NCI-H187 treated with DMSO at 0.1 percent for 48 hours (cell line): ENCODE measurements around the gene CTF1.
"Not testable (repeated sequence)": the region's sequence is repeated elsewhere in the genome, so short reads cannot be mapped to it uniquely, and the experiment has no call there.

Experiments
- DNase-seq: peaks from one replicate; lab custom pipeline; 2025; lab: John Stamatoyannopoulos, UW

Gene CTF1

DNA sequence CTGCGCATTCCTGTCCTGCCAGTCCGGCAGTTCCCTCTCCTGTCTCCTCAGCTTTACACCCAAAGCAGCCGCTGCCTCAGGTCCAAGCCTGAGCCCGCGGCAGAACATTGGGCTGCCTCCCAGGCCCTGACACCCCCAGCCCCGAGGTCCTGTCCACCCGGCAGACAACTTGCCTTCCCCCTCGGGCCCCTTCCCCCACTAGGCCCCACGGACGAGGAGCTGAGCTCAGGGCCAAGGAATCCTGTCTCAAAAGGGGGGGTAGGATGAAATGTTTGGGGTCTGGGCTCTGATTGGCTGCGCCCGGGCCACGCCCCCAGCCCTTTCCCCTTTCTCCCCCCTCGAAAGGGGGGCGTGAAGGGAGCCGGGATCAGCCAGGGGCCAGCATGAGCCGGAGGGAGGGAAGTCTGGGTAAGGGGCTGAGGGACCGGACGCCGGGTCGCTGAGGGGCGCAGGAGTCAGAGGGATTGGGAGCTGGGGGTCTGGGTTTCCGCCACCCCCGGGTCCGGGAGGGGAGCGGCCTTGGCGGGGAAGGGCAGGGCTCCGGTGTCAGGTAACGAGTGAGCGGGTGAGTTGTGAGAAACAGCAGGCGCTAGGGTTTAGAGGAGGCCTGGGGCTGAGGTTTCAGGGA is at the start of gene CTF1:
Gene CTF1 (plus strand): TSS at position 354 of the 628 bp plus-strand sequence. CDS start 30 bp downstream, at position 384.
- DNase-seq = no peak

DNA sequence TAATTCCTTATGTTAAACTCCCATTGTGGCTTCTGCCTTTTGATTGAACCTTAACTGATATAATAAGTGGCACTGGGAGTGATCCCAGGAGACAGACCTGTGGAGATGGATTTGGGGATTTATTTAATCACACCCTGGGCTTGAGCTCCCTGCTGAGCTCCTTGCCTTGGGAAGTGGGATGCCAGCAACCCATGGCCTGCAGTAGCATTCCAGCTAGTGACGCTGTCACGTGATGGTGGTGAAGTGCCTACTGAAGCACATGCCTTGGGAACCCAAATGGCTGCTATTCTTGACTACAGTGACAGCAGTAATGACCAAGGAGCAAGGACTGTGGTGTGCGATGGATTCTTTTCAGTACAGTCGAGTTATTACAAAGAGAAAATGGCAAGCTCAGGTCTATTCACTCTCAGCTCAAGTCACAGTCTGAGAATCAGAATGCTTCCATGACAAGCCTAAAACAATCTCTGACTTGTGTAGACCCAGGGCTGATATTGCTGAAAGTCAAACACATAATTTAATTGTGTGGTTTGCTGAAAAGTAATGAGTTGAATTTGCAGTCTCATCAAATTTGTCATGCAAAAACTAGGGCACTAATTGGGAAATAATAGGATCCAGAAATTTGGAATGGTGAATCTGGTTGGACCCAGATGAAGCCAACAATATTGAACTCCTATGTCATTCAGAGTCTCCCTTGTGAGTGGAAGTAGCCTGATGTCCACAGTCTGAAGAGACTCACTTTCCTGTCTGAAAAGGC is 49.6 kb upstream of the CTF1 start:
- no peak for DNase-seq

- DNase-seq = no peak
Observed at GRCh38 chr16:30850246-30850645, 46.2 kb upstream of the CTF1 start.

DNA sequence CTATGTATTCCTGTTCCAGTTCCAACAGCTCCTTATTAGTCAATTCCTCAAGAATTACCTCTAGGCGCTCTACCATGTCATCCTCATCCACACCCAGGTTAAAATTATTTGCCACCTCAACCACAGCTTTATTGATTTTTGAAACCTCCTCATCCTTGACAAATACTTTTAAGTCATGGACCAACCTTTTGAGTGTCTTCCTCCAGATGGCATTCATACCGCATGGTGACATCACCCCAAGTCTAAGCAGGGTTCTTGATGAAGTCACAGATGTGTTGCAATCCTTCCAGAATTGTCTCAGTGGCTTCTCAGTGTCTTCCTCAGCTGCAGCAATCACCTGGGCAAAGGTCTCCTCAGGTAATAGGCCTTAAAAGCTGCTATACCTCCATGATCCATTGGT is 42.7 kb upstream of the CTF1 start:
- no peak for DNase-seq

GRCh38 chr16:30858111-30858495 is 38.3 kb upstream of the CTF1 start:
- no peak for DNase-seq

- no peak for DNase-seq
Observed at GRCh38 chr16:30858829-30859423, 37.5 kb upstream of the CTF1 start.

DNA sequence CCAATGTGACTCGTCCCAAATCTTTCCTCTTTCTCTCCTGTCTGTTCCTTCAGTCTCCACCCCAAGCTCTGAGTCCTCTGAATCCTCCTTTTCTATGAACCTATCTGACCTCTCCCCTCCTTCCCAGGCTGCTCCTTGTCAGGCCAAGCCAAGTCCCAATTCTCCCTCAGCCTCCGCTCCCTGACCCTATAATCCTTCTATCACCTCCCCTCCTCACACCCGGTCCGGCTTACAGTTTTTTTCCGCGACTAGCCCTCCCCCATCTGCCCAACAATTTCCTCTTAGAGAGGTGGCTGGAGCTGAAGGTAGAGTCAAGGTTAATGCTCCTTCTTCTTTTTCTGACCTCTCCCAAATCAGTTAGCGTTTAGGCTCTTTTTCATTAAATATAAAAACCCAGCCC is 35.7 kb upstream of the CTF1 start:
- not testable (repeated sequence) for DNase-seq

- DNase-seq = not testable (repeated sequence)
Observed at GRCh38 chr16:30863178-30863577, 33.2 kb upstream of the CTF1 start.

DNA sequence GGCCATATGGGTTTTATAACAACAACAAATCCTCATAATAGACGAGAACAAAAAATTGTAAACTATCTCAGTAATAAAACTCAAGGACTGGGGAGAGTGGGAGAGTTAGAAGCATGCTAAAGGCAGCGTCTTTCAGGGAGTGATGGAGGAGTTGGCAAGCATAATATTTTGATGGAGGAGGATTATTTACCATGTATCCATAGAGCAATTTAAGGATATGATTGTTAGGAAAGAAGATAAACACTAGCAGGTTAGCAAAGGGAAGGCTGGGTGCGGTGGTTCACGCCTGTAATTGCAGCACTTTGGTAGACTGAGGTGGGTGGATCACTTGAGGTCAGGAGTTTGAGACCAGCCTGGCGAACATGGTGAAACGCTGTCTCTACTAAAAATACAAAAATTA is 30.4 kb upstream of the CTF1 start:
- DNase-seq = no peak

- DNase-seq = no peak
Observed at GRCh38 chr16:30867747-30868146, 28.7 kb upstream of the CTF1 start.

DNA sequence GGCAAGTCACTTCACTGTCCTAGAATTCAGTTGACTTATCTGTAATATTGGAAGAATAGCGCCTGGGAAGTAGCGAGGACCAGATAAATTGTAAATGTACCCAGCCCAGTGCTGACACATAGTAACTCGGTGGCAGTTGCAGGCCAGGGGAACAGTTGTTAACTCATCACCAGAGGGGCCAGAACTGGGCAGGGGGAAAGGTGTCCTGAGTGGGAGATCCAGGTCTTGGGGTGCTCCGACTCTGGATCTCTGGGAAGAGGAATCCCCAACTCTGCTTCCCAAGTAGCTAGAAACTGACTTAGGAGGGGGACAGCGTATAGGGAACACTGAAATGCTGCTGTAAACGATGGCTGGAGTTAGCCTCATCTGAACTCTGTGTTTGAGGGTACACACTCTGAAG is 25.5 kb upstream of the CTF1 start:
- no peak for DNase-seq

- no peak for DNase-seq
Observed at GRCh38 chr16:30874244-30874820, 22.1 kb upstream of the CTF1 start.

DNA sequence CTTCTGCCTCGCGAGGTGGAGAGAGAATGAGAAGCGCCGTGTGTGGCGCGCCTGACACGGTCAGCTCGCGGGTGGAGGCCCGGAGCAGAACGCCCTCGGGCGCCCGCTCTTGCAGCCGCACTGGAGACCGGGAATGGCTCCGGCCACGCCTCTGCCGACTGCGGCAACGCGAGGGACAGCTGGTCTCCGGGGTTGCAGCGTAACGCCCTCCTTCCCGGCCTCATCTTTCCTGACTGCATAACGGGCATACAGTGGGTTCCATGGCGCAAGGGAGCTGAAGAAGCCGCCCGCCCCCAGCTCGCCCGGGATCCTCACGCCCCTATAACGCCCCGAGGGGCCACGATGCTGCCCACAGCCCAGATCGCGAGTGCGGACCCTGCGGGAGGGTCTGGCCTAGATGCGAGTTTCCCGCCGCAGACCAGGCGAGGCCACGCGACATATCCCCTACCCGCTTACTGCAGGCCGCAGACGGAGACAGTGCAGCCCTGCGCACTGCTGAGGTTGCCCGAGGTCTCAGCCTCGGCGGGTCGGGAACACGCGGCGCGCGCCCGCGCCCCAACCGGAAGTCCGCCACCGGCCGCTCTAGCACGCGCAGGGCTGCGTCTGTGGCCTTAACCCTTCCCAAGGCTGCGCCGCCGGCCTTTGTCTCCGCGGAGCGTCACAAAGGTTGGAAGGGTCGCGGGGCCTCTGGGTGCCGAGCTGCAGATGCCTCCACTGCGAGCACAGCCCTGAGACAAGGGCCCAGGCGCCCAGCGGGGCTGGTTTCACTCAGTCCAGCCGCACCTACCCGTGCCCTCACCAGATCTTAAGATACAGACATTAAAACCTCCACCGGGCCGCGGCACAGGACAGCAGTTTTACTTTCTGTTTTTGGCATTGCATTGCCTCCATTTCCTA is 21.3 kb upstream of the CTF1 start:
- DNase-seq = peak; percentile 17

- DNase-seq = no peak
Observed at GRCh38 chr16:30875871-30876801, 20.3 kb upstream of the CTF1 start.

DNA sequence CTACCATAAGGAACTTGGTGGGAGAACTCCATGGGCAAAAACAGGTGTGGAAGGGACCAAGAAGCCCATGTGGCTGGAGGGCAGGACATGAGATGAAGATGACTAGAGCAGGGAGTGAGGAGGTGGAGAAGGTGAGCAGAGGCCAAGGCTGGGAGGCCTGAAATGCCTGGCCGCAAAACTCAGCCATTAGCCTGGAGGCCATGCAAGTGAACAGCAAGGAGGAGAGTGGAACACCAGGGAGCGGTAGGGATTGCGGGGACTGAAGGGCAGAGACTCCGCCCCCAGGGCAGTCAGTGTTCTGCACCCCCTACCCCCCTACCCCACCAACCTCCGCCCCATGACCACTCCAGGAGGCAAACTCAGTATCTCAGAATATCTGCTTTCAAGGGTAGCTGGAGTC is 19.5 kb upstream of the CTF1 start:
- DNase-seq = no peak

DNA sequence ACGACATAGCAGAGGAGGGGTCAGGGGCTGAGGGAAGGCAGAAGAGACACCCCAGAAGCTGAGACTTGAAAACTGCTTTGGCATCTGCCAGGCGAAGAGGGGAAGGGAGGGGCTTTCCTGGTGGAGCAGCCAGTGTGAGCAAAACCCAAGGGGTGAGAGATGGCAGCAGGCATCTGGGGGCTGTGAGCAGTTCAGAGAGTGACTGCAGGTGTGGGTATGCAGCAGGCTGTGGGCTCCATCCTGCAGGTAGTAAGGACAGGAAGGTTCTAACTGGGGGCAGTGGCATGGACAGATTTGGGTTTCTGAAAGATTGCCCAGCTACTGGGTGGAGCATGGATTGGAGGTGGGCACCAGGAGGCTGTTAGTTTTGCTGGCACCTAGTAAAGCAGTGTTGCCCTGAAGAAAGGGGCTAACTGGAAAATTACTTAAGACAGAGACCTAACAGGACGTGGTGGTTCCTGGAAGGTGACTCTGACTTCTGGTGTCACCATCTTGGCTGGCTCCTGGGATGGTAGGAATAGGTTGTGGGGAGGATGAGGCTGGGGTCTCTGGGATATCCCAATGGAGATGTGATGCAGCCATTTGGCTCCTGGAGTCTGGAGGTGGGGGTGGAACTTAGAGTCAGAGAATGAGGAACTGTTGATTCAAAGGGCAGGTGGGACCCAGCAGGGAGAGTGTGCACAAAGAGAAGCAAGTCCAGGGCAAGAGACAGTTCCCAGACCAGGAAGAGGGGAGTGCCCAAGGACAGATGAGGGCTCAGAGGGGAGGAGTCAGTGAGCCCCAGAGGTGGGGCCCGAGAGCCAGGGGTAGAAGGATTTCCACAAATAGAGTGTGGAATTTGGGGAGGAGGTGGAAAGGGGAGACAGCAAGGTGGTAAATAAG is 13.7 kb upstream of the CTF1 start:
- DNase-seq = no peak

DNA sequence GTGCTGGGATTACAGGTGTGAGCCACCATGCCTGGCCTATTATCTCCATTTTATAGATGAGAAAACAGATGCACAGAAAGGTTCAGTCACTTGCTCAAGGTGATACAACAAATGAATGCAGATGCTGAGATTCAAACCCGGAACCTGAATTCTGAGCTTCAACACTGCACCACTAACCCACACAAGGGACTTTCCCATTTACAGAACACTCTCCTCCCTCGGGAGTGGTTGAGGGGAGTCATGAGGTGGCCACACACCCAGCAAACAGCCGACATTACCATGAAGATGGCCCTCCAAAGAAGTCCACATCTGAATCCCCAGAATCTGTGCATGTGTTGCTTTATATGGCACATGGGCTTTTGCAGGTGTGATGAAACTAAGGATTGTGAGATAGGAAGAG is 11.7 kb upstream of the CTF1 start:
- no peak for DNase-seq

GRCh38 chr16:30885196-30885595 is 11.2 kb upstream of the CTF1 start:
- DNase-seq = no peak

DNA sequence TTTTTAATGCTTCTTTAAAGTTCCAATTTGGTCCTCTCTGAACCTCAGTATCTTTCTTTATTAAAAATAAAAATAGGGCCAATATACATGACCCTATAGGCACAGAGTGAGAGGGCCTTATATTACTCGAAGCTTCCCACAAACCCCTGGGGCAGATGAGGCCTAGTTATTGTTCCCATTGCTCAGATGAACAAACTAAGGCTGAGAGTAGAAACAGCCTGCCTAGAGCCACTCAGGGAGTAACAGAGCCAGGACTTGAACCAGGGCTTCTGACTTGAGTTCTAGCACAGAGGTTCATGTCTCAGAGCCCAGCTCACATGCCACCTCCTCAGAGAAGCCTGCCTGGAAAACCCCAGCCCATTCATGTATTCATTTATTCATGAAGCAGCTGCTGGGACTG is 10.3 kb upstream of the CTF1 start:
- no peak for DNase-seq

- DNase-seq = no peak
Observed at GRCh38 chr16:30887927-30888326, 8.5 kb upstream of the CTF1 start.
